Neural crest cell (in vitro differentiated cells): ENCODE measurements around the gene TMEM8B. TPM values are rescaled to one million over a fixed set of nuclear protein-coding genes. Genes with fewer than 3 reads are reported as not detected.
"Not testable (repeated sequence)": the region's sequence is repeated elsewhere in the genome, so short reads cannot be mapped to it uniquely, and the experiment has no call there.

ENCODE experiments used
- DNase-seq: peaks from one replicate; pipeline ENCODE4 v3.0.0; 2021; ENCODE audit warnings: low read depth, mixed read lengths, low spot score
- H3K27ac Mint-ChIP-seq: one replicate; pipeline ENCODE4 v1.8.0; 2021; ENCODE audit warnings: mild to moderate bottlenecking, mixed read lengths; ENCODE audit not compliant: unreplicated experiment
- H3K27me3 Mint-ChIP-seq: 2 replicates; pipeline ENCODE4 v1.8.0; 2021; ENCODE audit warnings: low read depth, mild to moderate bottlenecking, mixed read lengths
- H3K36me3 Mint-ChIP-seq: 2 replicates; pipeline ENCODE4 v1.8.0; 2021; ENCODE audit warnings: low read depth, mild to moderate bottlenecking, mixed read lengths
- H3K4me1 Mint-ChIP-seq: 2 replicates; pipeline ENCODE4 v1.8.0; 2021; ENCODE audit warnings: mixed read lengths
- H3K4me3 Mint-ChIP-seq: one replicate; pipeline ENCODE4 v1.8.0; 2021; ENCODE audit warnings: mild to moderate bottlenecking, mixed read lengths
- H3K9me3 Mint-ChIP-seq: 2 replicates; pipeline ENCODE4 v1.8.0; 2021; ENCODE audit warnings: mixed read lengths
- total RNA-seq: library from RNA; stranded (reverse); gene quantifications from 2 replicates; pipeline ENCODE4 v1.2.1, GENCODE V29; 2021
- TF ChIP-seq, protein P1 (sequence below): fragments of 200-600 bp; sonication (generic); conservative IDR thresholded peaks from 2 replicates; pipeline ENCODE4 v1.5.0; 2021; ENCODE audit warnings: antibody characterized with exemption, mild to moderate bottlenecking

TMEM8B gene
- total RNA-seq, 1 donor from 2014 or later, result 23.9 TPM

DNA sequence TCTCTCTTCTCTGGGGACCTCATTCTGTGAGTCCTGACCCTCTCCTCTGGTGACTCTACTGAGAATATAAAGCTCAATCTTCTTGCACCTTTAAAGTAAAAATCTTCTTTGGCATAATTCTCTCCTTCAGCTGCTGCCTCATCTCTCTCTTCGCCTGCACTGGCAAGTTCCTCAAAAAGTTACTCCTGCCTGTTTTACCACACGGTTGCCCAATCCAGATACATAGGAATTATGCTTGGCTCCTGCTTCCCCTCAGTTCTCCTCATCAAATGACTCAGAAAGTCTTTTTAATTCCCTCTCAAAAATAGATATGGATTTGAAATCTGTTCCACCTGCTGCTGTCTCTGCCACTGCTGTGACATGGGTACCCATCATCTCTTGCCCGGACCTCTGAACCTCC is 62.6 kb downstream of the TMEM8B start:
- no peak overlapping the region for H3K27ac Mint-ChIP-seq
- peaks cover 33% of the 10 kb centered on the region for H3K27me3 Mint-ChIP-seq
- no peaks in the 10 kb centered on the region for H3K9me3 Mint-ChIP-seq
- DNase-seq, result no peak
- TF ChIP-seq, protein P1, sequence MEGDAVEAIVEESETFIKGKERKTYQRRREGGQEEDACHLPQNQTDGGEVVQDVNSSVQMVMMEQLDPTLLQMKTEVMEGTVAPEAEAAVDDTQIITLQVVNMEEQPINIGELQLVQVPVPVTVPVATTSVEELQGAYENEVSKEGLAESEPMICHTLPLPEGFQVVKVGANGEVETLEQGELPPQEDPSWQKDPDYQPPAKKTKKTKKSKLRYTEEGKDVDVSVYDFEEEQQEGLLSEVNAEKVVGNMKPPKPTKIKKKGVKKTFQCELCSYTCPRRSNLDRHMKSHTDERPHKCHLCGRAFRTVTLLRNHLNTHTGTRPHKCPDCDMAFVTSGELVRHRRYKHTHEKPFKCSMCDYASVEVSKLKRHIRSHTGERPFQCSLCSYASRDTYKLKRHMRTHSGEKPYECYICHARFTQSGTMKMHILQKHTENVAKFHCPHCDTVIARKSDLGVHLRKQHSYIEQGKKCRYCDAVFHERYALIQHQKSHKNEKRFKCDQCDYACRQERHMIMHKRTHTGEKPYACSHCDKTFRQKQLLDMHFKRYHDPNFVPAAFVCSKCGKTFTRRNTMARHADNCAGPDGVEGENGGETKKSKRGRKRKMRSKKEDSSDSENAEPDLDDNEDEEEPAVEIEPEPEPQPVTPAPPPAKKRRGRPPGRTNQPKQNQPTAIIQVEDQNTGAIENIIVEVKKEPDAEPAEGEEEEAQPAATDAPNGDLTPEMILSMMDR, result no peak
- H3K4me3 Mint-ChIP-seq, result no peak overlapping the region
- no peaks in the 10 kb centered on the region for H3K36me3 Mint-ChIP-seq
- no peaks in the 10 kb centered on the region for H3K4me1 Mint-ChIP-seq

DNA sequence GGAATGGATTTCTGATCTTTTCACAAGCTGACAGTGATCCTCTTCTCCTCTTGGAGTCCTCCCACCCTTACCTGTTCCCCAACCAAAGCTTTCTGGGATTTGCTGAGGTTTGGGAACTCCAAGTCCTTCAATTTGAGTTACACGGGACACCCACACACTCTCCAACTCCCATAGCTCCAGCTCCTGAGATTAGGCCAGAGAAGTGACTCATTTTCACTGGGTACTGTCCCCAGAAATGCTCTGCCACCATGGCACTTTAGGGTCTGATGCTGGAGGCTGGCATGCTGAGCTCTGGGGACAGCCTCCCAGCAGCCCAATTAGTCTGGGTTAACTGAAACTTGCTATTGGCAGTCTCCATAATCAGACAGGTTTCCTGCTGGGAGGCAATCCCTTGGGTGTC is 63.0 kb downstream of the TMEM8B start:
- TF ChIP-seq, protein P1, result no peak
- Mint-ChIP-seq H3K36me3 (no peaks in the 10 kb centered on the region), H3K27ac (no peak overlapping the region), H3K4me1 (no peaks in the 10 kb centered on the region), H3K9me3 (no peaks in the 10 kb centered on the region), H3K27me3 (peaks cover 33% of the 10 kb centered on the region), H3K4me3 (no peak overlapping the region)
- no peak for DNase-seq

- H3K9me3 Mint-ChIP-seq, result no peaks in the 10 kb centered on the region
- peaks cover 48% of the 10 kb centered on the region for H3K27me3 Mint-ChIP-seq
- H3K4me3 Mint-ChIP-seq, result no peak overlapping the region
- no peak overlapping the region for H3K27ac Mint-ChIP-seq
- DNase-seq, result no peak
- H3K4me1 Mint-ChIP-seq, result no peaks in the 10 kb centered on the region
- no peaks in the 10 kb centered on the region for H3K36me3 Mint-ChIP-seq
- TF ChIP-seq, protein P1, result no peak
Observed at GRCh38 chr9:35896570-35896969, 67.5 kb downstream of the TMEM8B start.

- not testable (repeated sequence) for DNase-seq, H3K4me1 Mint-ChIP-seq, H3K27ac Mint-ChIP-seq, H3K4me3 Mint-ChIP-seq, H3K9me3 Mint-ChIP-seq, H3K36me3 Mint-ChIP-seq
- H3K27me3 Mint-ChIP-seq, result peaks cover 45% of the 10 kb centered on the region
Observed at GRCh38 chr9:35897376-35898099, 68.5 kb downstream of the TMEM8B start.

DNA sequence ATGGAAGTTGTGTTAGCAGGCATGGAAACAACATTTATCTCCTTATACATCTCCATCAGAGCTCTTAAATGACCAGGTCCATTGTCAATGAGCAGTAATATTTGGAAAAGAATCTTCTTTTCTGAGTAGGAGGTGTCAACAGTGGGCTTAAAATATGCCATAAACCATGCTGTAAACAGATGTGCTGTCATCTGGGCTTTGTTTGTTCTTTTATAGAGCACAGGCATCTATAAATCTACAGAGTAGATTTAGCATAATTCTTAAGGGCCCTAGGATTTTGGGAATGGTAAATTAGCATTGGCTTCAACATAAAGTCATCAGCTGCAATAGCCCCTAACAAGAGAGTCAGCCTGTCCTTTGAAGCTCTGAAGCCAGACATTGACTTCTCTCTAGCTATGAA is 69.3 kb downstream of the TMEM8B start:
- H3K27ac Mint-ChIP-seq, result no peak overlapping the region
- H3K9me3 Mint-ChIP-seq, result no peaks in the 10 kb centered on the region
- H3K27me3 Mint-ChIP-seq, result peaks cover 42% of the 10 kb centered on the region
- no peak overlapping the region for H3K4me3 Mint-ChIP-seq
- no peak for DNase-seq
- H3K36me3 Mint-ChIP-seq, result no peaks in the 10 kb centered on the region
- TF ChIP-seq, protein P1, result no peak
- H3K4me1 Mint-ChIP-seq, result no peaks in the 10 kb centered on the region

GRCh38 chr9:35899021-35899420 is 70.0 kb downstream of the TMEM8B start:
- Mint-ChIP-seq H3K27me3 (peaks cover 35% of the 10 kb centered on the region), H3K27ac (no peak overlapping the region), H3K4me1 (no peaks in the 10 kb centered on the region), H3K9me3 (no peaks in the 10 kb centered on the region), H3K4me3 (no peak overlapping the region), H3K36me3 (no peaks in the 10 kb centered on the region)
- no peak for DNase-seq
- TF ChIP-seq, protein P1, result no peak
